Measurements from ENCODE around the gene MAPKAPK2. TPM values are rescaled to one million over a fixed set of nuclear protein-coding genes. Genes with fewer than 3 reads are reported as not detected.

Gene MAPKAPK2
- total RNA-seq, 2 experiments from 2014 or later, result 96.9 to 97.4 TPM

DNA sequence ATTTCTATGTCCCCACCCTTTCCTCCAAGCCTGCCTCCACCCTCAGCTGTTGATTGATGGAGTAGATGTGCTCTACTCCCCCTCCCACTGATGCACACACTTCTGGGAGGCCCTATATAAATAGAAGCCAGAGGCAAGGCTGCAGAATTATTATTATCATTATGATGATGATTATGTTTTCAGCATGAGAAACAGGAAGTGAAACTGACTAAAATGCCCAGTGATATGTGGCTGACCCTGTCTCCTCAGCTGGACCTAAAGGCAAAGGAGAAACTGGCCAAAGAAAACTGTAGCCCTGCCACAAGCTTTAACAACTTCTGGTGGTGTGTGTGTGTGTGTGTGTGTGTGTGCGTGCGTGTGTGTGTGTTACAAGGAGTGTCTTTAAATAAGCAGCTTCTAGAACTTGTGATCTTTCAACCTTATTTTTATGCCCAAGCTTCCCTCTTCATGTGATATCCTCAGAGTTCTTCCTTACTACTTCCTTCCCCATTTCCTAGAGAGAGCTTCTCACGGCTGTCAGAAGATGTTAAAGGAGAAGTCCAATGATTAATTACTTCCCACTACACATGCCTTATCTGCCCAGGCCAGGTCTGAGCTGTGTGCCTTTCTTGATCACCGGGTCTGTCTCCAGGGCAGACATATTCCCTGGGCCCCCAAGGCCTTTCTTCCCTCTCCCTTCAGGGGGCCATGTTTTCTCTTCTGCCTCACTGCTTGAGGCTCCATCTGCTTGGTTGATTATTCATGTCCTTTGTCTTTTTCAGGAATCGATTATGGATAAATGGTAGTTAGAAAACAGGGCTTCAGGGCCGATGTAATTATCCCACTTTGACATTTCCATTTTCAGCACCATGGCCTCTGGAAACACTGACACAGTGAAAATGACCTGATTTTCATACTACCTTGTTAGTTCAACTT lies 11.6 kb upstream of the MAPKAPK2 start:
- intact Hi-C loops (cut with micrococcal nuclease), result no loop called here
- H3K4me3 Mint-ChIP-seq, result no peak overlapping the region
- no peaks in the 10 kb centered on the region for H3K27me3 Mint-ChIP-seq
- peaks cover 5% of the 10 kb centered on the region for H3K4me1 Mint-ChIP-seq (ENCODE audit: low read depth)
- H3K27ac Mint-ChIP-seq, result no peak overlapping the region
- POLR2A ChIA-PET, result interaction anchor here (1.0 to 1.1 kb wide), 3 partner anchors 10 to 30 kb away, joined by 3 to 4 read pairs (median 3); no protein-coding TSS in a partner anchor
- H3K9me3 Mint-ChIP-seq, result no peaks in the 10 kb centered on the region
- CTCF ChIA-PET, result interaction anchor here (0.6 to 2.9 kb wide), 6 partner anchors 10 to 203 kb away, joined by 3 to 39 read pairs (median 6); partner anchors contain the start of genes DYRK3 and IKBKE
- DNase-seq, result no peak
- H3K36me3 Mint-ChIP-seq, result no peaks in the 10 kb centered on the region

DNA sequence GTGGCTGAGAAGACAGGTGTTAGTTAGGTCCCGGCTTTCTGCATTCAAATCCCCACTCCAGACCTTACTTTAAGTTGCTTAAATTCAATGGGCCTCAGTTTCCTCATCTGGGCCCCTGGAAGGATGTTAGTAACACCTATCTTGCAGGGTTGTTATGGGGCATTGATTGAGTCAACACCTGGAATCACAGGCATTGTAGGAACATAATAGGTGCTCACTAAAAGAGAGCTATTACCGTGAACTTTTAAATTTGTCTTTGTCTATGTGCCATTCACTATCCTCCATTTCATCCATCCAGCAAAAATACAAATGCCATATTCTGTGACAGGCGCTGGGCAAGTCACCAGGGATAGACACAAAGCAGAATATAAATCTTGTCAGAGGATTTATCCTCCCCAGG lies 10.5 kb upstream of the MAPKAPK2 start:
- no peaks in the 10 kb centered on the region for H3K9me3 Mint-ChIP-seq
- H3K27ac Mint-ChIP-seq, result no peak overlapping the region
- no peaks in the 10 kb centered on the region for H3K36me3 Mint-ChIP-seq
- ChIA-PET CTCF (interaction anchor here (0.7 to 2.9 kb wide), 3 partner anchors 11 to 42 kb away, joined by 3 to 39 read pairs (median 9); no protein-coding TSS in a partner anchor), POLR2A (no interaction called here)
- intact Hi-C loops (cut with micrococcal nuclease), result no loop called here
- H3K27me3 Mint-ChIP-seq, result no peaks in the 10 kb centered on the region
- no peak overlapping the region for H3K4me3 Mint-ChIP-seq
- H3K4me1 Mint-ChIP-seq (ENCODE audit: low read depth), result peaks cover 8% of the 10 kb centered on the region
- no peak for DNase-seq

DNA sequence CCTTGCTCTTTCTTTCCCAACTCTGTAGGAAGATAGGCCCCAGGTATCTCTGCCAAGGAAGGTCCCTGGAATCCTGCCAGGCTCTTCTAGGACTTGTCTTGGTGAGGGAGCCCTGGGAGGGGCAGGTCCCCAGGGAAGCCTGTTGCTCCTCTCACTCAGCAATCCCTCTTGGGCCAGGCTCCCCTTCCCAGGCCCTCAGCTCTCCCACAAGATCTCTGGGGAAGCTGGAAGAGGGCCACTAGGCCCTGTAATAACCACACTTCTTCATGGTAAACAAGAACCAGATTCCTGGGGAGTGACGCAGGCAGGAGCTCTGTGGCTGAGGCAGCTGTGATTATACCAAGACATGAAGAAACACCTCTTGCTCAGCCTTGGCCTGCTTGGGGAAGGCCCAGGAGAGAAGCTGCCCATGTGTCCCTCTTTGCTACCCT lies 9.9 kb upstream of the MAPKAPK2 start:
- Mint-ChIP-seq H3K9me3 (no peaks in the 10 kb centered on the region), H3K4me1 (ENCODE audit: low read depth) (peaks cover 11% of the 10 kb centered on the region), H3K4me3 (no peak overlapping the region), H3K27me3 (no peaks in the 10 kb centered on the region), H3K27ac (no peak overlapping the region), H3K36me3 (no peaks in the 10 kb centered on the region)
- ChIA-PET POLR2A (no interaction called here), CTCF (interaction anchor here (0.6 to 2.9 kb wide), 5 partner anchors 11 to 261 kb away, joined by 3 to 39 read pairs (median 3); no protein-coding TSS in a partner anchor)
- no peak for DNase-seq
- intact Hi-C loops (cut with micrococcal nuclease), result no loop called here

DNA sequence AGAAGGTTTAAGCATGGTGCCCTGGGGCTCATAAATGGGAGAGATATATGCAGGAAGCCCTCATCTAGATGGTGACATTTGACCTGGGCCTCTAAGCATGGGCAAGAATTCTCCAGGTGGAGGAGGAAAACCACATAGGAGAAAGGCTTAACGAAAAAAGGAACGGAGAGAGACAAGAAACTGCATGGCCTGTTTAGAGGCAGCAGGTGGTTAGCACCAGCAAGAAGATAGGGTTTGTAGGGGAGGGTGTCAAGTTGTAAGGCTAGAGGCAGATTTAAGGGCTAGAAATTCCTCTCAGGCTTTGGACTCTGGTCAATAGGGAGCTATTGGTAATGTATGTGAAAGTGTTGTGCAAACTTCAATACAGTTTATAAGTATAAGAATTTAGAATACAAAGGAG lies 8.2 kb upstream of the MAPKAPK2 start:
- Mint-ChIP-seq H3K4me1 (ENCODE audit: low read depth) (peaks cover 23% of the 10 kb centered on the region), H3K27me3 (no peaks in the 10 kb centered on the region), H3K27ac (no peak overlapping the region), H3K9me3 (no peaks in the 10 kb centered on the region), H3K36me3 (no peaks in the 10 kb centered on the region), H3K4me3 (no peak overlapping the region)
- no peak for DNase-seq
- POLR2A ChIA-PET, result no interaction called here
- CTCF ChIA-PET, result interaction anchor here (1.2 to 2.8 kb wide), 3 partner anchors 11 to 45 kb away, joined by 3 to 11 read pairs (median 4); no protein-coding TSS in a partner anchor
- intact Hi-C loops (cut with micrococcal nuclease), result no loop called here

DNA sequence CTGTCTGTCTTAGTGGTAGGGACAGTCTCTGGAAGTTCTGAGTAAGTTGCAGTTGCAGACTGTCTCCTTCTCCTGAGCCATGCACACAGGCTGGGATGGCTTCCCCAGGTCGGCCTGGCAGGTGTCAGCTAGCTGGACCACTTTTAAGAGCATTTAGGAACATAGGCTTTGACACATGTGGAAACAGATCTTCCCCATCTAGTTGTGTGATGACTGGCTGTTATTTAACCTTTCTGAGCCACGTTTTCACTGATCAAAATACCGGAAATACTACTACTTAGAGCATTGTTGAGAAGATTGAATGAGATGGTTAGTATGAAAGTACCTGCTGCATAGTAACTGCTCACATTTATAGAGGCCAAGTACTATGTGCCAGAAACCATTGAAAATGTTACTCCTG lies 6.2 kb upstream of the MAPKAPK2 start:
- CTCF ChIA-PET, result interaction anchor here (2.2 kb wide), 1 partner anchor 15 kb away, joined by 16 read pairs; no protein-coding TSS in a partner anchor

DNA sequence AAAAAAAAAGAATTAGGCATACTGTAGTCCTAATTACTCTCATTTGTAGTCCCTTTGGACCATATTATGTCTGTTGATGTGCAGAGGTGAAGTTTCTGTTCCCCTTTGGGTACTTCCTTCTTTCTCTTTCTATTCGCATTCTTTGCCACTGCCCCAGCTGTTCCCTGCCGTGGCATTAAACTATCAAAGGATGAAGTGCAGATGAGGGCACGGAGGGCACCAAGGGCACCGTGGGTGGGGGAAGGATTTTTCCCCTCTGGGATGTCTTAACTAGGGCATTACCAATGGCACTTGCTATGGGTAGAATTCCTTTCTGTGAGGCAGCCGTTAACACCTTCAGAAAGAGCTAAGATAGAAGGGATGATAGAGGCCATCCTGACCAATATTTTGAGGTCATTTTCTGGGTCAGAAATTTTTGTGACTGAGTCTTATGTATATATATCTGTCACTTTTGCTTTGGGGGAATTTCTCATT lies 4.9 kb upstream of the MAPKAPK2 start:
- peak overlapping the region; percentile 38 for H3K27ac Mint-ChIP-seq
- H3K9me3 Mint-ChIP-seq, result no peaks in the 10 kb centered on the region
- H3K4me3 Mint-ChIP-seq, result peak overlapping the region; percentile 14
- intact Hi-C loops (cut with micrococcal nuclease), result loop anchor here (5.0 kb wide), 2 partner anchors 38 to 172 kb away; partner anchors contain the start of gene RASSF5
- CTCF ChIA-PET, result interaction anchor here (1.0 to 2.2 kb wide), 7 partner anchors 11 to 301 kb away, joined by 3 to 16 read pairs (median 4); partner anchors contain the start of gene EIF2D
- peaks cover 1% of the 10 kb centered on the region for H3K27me3 Mint-ChIP-seq
- POLR2A ChIA-PET, result interaction anchor here (1.0 kb wide), 1 partner anchor 16 kb away, joined by 3 read pairs; no protein-coding TSS in a partner anchor
- no peaks in the 10 kb centered on the region for H3K36me3 Mint-ChIP-seq
- DNase-seq, result peak; percentile 31
- peaks cover 40% of the 10 kb centered on the region for H3K4me1 Mint-ChIP-seq (ENCODE audit: low read depth)

More for the DNA sequence above, 6.2 kb upstream of the MAPKAPK2 start:
- Mint-ChIP-seq H3K9me3 (no peaks in the 10 kb centered on the region), H3K4me3 (no peak overlapping the region), H3K27me3 (no peaks in the 10 kb centered on the region), H3K4me1 (ENCODE audit: low read depth) (peaks cover 30% of the 10 kb centered on the region), H3K36me3 (no peaks in the 10 kb centered on the region), H3K27ac (no peak overlapping the region)
- no peak for DNase-seq
- intact Hi-C loops (cut with micrococcal nuclease), result no loop called here
- POLR2A ChIA-PET, result no interaction called here

DNA sequence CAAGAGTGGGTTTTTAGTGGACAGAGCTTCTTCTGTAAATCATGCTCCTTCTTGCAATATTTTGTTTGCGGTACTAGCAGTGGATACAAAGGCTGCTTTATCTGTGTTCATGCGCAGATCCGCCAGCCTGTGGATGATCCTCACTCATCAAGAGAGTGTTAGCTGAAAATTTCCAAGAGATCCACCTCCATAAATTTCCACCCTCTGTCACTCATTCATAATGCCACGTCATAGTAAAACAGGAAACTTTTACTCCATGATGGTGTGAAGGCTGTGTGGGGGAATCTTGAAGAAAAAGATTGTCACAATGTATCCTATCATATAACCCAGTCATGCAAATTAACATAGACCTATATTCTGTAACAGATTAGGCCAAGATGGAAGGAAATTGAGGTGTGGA lies 4.4 kb upstream of the MAPKAPK2 start:
- DNase-seq, result no peak
- H3K4me3 Mint-ChIP-seq, result peak overlapping the region; percentile 2
- H3K9me3 Mint-ChIP-seq, result no peaks in the 10 kb centered on the region
- no peaks in the 10 kb centered on the region for H3K36me3 Mint-ChIP-seq
- CTCF ChIA-PET, result interaction anchor here (1.0 to 2.2 kb wide), 6 partner anchors 17 to 301 kb away, joined by 3 to 16 read pairs (median 4); partner anchors contain the start of gene EIF2D
- H3K27ac Mint-ChIP-seq, result peak overlapping the region; percentile 38
- POLR2A ChIA-PET, result interaction anchor here (1.0 kb wide), 1 partner anchor 16 kb away, joined by 3 read pairs; no protein-coding TSS in a partner anchor
- H3K4me1 Mint-ChIP-seq (ENCODE audit: low read depth), result peaks cover 40% of the 10 kb centered on the region
- H3K27me3 Mint-ChIP-seq, result peaks cover 1% of the 10 kb centered on the region
- intact Hi-C loops (cut with micrococcal nuclease), result loop anchor here (5.0 kb wide), 2 partner anchors 37 to 173 kb away; partner anchors contain the start of gene RASSF5

DNA sequence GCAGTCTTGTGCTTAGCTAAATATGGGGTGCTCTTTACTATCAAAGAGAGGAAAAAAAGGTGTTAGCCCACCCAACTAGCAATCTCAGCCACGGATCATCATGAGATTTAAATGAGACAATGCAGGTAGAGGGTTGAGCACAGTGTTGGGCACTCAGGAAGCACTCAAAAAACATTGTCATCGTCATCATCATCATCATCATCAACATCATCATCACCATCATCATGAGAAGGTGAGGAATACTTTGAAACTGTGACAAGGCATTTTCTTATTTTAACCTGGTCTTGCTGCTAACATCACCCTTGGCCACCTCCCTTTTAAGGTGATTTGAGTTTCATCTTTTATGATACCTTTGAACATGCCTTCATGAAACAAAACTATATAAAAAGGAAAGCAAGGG lies 3.3 kb upstream of the MAPKAPK2 start:
- Mint-ChIP-seq H3K4me3 (no peak overlapping the region), H3K36me3 (peaks cover 5% of the 10 kb centered on the region), H3K27me3 (peaks cover 1% of the 10 kb centered on the region), H3K4me1 (ENCODE audit: low read depth) (peaks cover 40% of the 10 kb centered on the region), H3K9me3 (no peaks in the 10 kb centered on the region), H3K27ac (peak overlapping the region; percentile 38)
- ChIA-PET POLR2A (no interaction called here), CTCF (interaction anchor here (1.9 kb wide), 1 partner anchor 23 kb away, joined by 5 read pairs; no protein-coding TSS in a partner anchor)
- intact Hi-C loops (cut with micrococcal nuclease), result loop anchor here (5.0 kb wide), 2 partner anchors 36 to 174 kb away; partner anchors contain the start of gene RASSF5
- no peak for DNase-seq

DNA sequence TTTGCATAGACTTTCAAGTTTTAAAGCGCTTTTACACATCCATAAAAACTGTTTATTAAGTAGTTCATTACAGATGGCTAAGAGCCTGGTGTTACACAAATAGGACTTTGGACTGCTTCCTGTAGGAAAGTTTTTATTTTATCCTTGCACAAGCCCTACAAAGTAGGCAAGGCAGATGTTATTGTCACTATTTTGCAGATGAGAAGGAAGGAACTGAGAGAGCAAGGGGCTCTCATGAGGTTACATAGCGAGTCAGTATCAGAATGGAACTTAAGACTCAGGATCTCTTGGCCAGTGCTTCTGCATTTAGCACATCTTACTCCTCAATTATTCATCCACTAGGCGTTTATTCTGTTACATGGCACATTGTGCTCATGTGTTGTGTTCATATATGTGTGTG lies 2.6 kb upstream of the MAPKAPK2 start:
- ChIA-PET POLR2A (no interaction called here), CTCF (interaction anchor here (2.2 kb wide), 1 partner anchor 24 kb away, joined by 5 read pairs; no protein-coding TSS in a partner anchor)
- no peak for DNase-seq
- intact Hi-C loops (cut with micrococcal nuclease), result loop anchor here (5.0 kb wide), 2 partner anchors 35 to 175 kb away; partner anchors contain the start of gene RASSF5
- Mint-ChIP-seq H3K36me3 (peaks cover 5% of the 10 kb centered on the region), H3K27ac (no peak overlapping the region), H3K4me3 (no peak overlapping the region), H3K27me3 (peaks cover 1% of the 10 kb centered on the region), H3K4me1 (ENCODE audit: low read depth) (peaks cover 47% of the 10 kb centered on the region), H3K9me3 (no peaks in the 10 kb centered on the region)

DNA sequence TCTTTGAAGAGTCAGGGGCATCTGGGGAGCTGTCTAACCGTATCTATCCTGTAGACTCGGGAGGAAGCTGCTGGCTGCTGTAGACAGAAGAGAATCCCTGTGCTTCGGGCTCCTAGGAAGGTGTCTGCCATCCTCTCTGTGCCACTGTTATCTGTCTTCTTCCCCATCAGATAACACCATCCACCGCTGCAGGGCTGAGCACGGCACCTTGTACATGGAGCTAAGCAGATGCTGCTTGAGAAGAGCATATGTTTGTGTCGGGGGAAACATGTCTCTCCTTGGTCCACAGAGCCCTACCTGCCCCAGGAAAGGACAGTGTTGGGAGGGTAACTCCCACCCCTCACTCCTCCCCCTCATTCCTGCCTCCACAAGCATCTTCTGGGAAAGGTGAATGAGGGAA lies 1.4 kb upstream of the MAPKAPK2 start:
- ChIA-PET POLR2A (interaction anchor here (0.9 to 1.3 kb wide), 3 partner anchors 10 to 48 kb away, joined by 3 to 5 read pairs (median 4); partner anchors contain the start of gene DYRK3), CTCF (interaction anchor here (0.8 to 2.7 kb wide), 5 partner anchors 16 to 48 kb away, joined by 3 to 11 read pairs (median 3); partner anchors contain the start of gene DYRK3)
- H3K36me3 Mint-ChIP-seq, result peaks cover 5% of the 10 kb centered on the region
- no peaks in the 10 kb centered on the region for H3K9me3 Mint-ChIP-seq
- peaks cover 1% of the 10 kb centered on the region for H3K27me3 Mint-ChIP-seq
- no peak overlapping the region for H3K4me3 Mint-ChIP-seq
- no peak overlapping the region for H3K27ac Mint-ChIP-seq
- no peak for DNase-seq
- intact Hi-C loops (cut with micrococcal nuclease), result loop anchor here (5.0 kb wide), 2 partner anchors 34 to 176 kb away; partner anchors contain the start of gene RASSF5
- peaks cover 58% of the 10 kb centered on the region for H3K4me1 Mint-ChIP-seq (ENCODE audit: low read depth)

DNA sequence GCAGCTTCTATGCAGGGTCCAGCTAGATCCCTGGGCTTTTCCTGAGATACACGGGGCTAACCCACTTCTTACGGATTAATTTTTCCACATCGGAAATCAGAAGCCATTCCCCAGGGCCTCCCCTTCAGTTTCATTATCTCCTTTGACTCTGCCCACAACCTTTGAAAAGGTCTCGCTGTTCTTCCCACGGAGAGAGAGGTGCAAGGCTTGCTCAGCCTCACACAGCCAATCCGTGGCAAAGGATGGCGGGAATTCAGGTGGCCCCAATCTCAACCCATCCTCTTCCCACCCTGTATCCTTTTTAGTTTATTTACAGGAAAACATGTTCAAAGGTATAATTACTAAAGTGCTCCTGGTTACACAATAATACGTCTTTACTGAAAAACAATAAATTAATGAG lies 702 bp upstream of the MAPKAPK2 start:
- Mint-ChIP-seq H3K4me1 (ENCODE audit: low read depth) (peaks cover 59% of the 10 kb centered on the region), H3K27me3 (peaks cover 1% of the 10 kb centered on the region), H3K4me3 (no peak overlapping the region), H3K27ac (no peak overlapping the region), H3K9me3 (no peaks in the 10 kb centered on the region), H3K36me3 (peaks cover 5% of the 10 kb centered on the region)
- ChIA-PET POLR2A (interaction anchor here (1.0 to 2.9 kb wide), 3 partner anchors 20 to 49 kb away, joined by 3 to 14 read pairs (median 5); partner anchors contain the start of gene DYRK3), CTCF (interaction anchor here (0.9 to 2.7 kb wide), 8 partner anchors 16 to 229 kb away, joined by 3 to 11 read pairs (median 4); partner anchors contain the start of genes DYRK3 and EIF2D)
- DNase-seq, result no peak
- intact Hi-C loops (cut with micrococcal nuclease), result loop anchor here (2.0 to 5.0 kb wide), 3 partner anchors 33 to 177 kb away; partner anchors contain the start of gene RASSF5

All from activated CD4-positive, alpha-beta memory T cell treated with anti-CD3 and anti-CD28 coated beads for 36 hours (primary cell).